NCI-H2029 (cell line): ENCODE measurements around the gene SLC2A4.

Source experiments
- DNase-seq: peaks from one replicate; lab custom pipeline; 2025; lab: John Stamatoyannopoulos, UW

Gene SLC2A4

DNA sequence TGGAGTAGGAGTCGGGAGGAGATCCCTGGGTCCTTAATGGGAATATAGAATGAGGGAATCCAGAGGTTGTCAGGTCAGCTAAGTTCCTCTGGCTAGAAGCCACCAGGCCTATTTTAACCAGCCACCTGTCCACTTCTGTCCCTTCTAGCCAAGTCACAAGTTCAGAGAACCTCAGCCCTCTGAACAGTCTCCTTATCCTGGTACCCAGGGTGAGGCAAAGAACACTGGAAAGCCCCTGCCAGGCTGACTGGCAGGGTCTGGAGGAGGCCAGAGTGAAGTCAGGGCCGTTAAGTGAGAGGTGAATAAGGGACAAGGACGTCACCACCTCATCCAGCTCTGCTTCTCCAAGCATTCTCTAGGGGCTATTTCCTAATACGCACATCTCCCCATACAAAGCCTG lies 32.7 kb upstream of the SLC2A4 start:
- no peak for DNase-seq

DNA sequence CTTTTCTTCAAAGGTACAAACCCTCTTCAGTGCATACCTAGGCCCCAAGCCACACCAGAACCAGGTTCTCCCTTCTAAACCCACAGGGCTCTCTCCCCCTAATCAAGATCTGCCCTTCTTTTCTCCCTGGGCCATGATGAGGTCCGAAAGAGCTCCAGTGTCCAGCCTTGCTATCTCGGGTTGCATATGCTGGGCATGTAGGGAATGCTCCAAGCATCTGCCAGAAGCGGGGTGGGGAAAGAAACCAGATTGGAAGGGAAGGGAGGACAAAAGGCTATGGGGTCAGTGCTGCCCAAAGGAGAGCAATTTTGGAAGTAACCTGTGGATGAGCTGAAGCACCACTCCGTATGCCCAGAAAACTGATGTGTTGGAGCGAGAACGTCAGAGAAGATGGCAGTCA lies 32.3 kb upstream of the SLC2A4 start:
- no peak for DNase-seq

DNA sequence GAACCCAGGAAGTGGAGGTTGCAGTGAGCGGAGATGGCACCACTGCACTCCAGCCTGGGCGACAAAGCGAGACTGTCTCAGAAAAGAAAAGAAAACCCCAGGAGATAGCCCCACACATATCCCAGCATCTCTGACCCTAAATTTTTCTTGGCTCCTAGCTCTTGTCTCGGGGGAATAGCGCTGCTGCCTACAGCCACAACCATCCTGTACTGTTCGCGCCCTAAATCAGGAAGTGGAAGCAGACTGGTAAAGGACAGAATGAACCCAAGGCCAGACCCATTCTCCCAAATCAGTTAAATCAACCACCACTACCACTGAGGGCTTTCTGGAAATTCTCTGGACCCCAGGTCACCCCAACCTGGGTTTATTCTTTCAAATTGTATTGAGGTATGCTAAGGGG lies 31.7 kb upstream of the SLC2A4 start:
- no peak for DNase-seq

DNA sequence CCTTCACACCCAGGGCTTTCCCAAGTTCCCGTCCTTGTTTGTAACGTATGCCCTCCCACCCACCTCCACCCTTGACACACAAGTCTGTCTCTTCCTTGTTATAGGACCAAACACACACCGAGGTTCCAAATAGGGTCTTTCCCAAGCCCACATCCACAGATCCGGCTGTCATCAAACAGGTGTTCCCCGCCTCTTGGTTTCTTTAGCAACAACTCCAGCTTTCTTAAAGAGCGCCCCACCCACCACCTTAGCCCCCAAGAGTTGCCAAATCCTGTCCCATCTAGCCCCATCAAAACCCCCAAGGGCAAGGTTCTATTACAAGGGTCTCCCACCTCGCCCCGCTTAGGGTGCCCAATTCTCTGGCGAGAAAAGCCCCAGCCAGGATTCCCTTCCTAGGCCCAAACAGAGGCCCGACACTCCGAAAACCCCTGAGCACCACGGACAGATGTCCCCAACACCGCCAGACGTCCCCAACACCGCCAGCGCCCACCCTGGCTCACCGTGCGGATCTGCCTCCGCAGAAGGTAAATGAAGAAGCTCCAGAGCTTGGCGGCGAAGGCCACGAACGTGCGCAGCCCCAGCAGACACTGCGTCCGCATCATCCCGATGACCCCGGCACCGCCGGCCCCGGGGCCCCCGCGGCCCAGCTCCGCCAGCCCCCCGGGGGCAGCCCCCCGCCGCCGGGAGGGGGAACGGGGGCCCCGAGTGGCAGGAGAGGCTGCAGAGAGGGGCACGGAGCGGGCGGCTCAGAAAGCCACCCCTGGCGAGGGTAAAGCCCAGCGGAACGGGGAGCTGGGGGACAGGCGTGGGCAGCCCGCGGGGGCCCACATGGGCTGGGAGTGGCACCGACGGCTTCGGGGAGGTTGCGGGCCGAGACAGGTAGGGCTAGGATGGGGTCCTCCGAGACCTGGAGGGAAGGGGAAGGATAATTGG lies 30.6 kb upstream of the SLC2A4 start:
- no peak for DNase-seq

DNA sequence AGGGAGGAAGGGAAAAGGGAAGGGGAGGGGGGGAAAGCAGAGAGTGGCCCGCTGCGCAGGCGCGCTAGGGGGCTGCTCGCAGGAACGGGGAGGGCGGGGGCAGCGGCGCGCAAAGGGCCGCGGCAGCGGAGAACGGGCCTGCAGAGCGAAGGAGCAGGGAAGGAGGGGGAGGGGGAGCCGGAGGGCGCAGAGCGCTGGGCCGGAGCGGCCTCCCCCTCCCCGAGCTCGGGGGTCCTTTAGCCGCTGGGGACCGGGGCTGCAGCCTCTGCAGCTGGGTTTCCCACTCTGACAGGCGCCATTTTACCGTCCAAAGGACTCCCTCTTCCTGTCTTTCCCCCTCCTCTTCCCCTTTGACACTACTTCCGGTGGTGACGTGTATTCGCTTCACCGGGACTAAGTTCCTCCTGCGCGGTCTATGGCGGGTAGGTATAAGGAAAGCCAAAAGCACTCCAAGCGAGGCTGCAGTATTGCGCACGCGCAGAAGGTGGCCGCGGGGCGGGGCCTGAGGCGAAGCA lies 29.8 kb upstream of the SLC2A4 start, which contains the start of gene CTDNEP1:
TSS of gene CTDNEP1 (minus strand) at position 74 of the 515 bp plus-strand sequence. CDS start 438 bp downstream, outside the sequence.
- DNase-seq: peak; percentile 93

DNA sequence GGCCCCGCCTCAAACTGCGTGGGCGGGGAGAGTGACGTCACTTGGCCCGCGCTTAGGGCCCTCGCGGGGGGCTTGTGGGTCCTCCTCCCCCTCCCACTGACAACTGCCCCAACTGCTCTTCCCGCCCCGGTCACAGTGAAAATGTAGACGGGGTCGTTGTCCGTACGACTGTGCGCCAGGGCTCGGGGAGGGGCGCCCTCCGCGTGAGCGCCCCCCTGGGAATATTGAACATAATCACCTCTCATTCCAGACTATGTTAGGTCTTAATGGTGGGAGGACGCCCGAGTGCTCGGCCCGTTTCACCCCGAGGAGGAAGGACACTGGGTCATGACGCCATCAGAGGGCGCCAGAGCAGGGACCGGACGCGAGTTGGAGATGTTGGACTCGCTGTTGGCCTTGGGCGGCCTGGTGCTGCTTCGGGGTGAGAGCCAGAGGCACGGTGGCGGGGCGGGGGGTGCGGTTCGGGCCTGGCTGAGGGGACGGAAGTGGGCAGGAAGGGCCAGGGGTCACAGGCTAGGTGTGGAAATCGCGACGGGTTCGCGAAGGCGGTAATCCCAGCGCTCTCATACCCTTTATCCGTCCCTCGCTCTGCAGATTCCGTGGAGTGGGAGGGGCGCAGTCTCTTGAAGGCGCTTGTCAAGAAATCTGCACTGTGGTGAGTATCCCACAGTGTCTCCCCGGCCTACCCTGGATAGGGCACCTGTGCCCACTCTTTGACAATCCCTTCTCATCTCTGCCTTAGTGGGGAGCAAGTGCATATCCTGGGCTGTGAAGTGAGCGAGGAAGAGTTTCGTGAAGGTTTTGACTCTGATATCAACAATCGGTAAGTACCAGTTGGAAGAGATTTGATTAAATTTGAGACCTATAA lies 29.1 kb upstream of the SLC2A4 start, which contains the start of gene ELP5:
TSS of gene ELP5 (plus strand) at position 40 of the 868 bp plus-strand sequence. CDS start at position 376, 336 bp downstream.
- DNase-seq: peak; percentile 57

DNA sequence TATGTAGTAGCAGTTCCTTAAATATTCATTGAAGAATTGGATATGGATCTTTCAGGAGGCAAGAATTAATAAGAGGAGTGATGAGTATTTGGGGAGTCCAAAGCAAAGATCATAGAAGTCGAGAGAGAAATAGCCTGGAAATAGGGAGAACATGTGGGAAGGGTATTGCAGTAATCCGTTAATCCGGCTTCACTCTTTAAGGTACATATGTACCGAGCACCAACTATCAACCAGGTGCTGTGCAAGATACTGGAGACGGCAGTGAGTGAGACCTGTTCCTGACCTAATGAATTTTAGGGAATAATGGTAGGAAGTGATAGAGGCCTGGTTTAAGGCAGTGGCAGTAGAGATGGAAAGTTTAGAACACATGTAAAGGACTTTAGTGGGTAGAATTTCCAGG lies 28.4 kb upstream of the SLC2A4 start:
- DNase-seq: no peak

DNA sequence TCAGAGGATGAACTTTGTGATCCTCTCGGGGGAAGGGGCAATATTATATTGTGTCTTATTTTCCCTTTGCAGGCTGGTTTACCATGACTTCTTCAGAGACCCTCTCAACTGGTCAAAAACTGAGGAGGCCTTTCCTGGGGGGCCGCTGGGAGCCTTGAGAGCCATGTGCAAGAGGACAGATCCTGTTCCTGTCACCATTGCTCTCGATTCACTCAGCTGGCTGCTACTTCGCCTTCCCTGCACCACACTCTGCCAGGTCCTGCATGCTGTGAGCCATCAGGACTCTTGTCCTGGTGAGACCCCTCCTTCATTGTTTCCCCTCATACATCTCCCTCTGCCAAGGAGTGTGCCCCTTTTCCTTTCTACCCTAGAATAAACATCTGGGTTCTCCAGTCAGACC lies 27.0 kb upstream of the SLC2A4 start:
- no peak for DNase-seq

DNA sequence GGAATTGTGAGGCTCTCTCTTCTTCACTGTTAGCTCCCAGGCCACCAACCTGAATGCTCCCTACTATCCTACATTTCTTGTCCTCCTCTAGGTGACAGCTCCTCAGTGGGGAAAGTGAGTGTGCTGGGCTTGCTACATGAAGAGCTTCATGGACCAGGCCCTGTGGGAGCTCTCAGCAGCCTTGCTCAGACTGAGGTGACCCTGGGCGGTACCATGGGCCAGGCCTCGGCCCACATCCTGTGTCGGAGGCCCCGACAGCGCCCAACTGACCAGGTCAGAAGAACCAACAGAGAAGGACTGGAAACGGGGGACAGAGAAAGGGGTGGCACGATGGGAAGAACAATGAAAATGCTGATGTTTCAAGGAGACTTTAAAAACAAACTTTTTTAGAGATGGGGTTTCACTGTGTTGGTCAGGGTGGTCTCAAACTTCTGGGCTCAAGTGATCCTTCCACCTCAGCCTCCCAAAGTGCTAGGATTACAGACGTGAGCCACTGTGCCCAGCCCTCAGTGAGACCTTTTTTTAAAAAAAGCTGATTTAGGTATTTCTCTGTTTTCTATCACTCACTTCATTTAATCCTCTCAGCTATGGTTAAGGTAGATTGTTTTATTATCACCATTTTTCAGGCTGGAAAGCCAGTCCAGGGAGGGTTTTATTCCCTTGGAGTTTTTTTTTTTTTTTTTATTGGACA lies 24.6 kb upstream of the SLC2A4 start:
- DNase-seq: no peak

DNA sequence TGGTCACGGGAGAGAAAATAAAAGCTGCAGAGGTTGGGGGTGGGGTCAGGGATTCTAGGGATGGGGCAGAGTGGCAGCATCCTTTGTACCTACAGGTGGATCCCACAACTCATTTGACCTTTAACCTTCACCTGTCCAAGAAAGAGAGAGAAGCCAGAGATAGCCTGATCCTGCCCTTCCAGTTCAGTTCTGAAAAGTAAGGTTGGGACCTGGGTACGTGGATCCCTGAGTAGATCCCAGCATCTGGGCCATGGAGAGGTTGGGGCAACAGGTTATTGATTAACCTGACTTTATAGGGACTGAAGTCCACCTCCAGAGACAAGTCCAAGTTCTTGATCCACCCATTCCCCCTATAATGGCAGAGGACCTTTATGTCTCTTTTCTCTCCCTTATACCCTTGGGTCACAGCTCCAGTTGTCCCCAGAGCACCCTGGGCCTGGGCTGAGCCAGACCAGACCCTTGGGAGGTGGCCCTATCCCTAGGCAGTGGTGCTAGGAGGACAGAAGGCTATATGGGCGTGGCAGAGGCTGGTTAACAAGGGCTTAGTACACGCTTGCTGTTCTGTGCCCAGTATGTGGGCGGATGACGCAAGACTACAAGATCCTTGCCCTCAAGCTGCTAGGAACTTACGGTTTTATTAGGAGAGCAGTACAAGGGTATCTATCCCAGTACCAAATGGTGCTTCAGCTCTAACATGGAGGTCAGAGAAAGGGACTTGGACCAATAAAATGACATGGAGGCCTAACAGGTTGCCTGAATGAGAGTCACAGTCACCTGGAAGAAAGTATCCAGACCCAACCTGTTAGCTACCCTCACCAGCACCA lies 22.6 kb upstream of the SLC2A4 start:
- no peak for DNase-seq

DNA sequence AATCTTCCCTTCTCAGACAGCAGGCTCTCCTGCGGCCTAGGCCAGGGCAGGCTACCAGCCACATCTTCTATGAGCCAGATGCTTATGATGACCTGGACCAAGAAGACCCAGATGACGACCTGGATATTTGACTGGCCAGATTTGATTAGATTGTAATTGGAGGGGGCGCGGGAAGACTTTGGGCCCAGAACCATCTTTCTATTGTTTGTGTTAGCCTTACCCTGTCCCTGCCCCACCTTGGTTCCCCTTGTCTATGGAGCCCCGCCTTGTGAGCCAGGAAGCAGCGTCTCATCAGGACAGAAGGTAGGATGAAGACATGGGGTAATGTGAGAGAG lies 22.0 kb upstream of the SLC2A4 start:
- no peak for DNase-seq

DNA sequence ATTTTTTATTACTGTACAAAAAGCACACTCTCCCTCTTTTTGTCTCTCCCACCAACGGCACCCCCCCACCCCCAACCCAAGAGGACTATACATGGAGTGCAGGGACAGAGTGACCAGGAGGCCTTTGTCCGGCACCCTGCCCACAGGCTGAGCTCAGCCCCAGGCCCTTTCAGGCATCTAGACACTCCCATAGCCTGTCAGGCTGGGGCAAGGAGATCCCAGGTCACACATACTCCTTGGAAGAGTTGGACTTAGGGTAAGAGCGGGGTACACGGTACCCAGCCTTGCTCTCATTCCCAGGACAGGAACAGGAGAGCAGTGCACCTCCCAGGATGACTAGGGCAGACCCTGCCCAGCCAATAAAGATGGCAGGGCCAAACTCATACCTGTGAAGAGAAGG lies 21.4 kb upstream of the SLC2A4 start:
- no peak for DNase-seq

DNA sequence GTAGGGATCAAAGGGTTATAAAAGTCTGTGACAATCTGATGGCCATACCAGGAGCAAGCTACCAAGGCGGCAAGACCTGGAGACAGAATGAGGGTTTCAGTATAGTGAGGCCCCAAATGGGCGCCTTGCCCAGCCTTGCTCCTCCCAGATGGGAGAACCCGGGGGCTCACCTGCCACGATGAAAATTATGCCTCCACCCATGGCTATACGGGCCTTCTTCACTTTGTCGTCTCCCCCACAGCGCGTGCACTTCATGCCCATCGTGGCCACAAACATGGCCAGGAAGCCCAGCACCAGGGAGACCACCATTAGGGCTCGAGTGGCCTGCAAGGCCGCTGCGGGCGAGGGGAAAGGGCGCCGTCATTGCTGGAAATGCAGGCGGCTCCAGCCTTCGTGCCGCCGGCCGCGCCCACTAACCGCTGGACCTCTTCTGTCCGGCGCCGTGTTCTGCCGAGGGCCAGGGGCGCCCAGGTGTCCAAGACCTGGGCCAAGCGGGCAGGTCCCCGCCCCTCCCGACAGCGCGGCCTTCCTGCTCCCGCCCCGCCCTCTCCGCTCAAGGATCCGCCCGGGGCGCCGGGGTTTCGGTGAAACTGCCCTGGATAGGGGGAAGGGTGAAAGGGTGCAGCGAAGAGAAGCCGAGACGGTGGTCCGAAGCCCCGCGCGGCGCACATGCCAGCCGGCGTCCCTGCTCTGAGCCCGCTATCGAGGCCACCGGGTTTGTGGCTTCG lies 20.7 kb upstream of the SLC2A4 start:
- DNase-seq: peak; percentile 24

DNA sequence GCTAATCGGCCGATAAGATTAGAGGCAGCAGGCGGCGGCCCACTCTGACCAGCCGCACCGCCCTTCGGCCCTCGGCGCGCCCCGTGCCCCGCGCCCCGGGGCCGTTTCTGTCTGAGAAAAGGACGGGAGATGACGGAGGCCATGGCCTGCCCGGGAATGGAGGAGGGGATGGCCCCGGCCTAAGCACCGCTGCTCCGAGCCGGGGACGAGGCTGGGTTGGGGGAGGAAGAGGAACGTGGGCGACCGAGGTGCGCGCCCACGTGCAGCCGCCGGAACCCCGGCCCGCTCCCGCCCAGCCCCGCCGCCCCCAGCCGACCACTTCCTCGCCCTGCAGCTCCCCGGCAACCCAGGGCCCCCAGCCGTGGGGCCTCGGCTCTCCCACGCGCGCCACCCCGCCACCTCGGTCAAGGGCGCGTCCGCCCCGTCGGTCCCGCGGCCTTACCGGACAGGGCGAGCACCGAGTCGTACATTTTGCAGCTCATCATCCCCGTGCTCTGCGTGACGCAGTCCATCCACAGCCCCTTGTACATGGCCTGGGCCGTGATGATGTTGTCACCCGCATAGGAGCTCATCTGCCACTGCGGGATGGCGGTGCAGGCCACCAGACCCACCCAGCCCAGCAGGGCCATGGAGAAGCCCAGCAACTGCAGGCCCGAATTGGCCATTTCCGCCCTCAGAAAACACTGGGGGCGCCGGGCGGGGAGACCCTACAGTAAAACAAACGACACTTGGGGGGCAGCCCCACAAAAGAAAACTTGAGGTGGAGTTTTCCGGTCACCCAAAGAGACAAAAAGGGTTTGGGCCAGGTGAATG lies 19.9 kb upstream of the SLC2A4 start:
- DNase-seq: no peak

DNA sequence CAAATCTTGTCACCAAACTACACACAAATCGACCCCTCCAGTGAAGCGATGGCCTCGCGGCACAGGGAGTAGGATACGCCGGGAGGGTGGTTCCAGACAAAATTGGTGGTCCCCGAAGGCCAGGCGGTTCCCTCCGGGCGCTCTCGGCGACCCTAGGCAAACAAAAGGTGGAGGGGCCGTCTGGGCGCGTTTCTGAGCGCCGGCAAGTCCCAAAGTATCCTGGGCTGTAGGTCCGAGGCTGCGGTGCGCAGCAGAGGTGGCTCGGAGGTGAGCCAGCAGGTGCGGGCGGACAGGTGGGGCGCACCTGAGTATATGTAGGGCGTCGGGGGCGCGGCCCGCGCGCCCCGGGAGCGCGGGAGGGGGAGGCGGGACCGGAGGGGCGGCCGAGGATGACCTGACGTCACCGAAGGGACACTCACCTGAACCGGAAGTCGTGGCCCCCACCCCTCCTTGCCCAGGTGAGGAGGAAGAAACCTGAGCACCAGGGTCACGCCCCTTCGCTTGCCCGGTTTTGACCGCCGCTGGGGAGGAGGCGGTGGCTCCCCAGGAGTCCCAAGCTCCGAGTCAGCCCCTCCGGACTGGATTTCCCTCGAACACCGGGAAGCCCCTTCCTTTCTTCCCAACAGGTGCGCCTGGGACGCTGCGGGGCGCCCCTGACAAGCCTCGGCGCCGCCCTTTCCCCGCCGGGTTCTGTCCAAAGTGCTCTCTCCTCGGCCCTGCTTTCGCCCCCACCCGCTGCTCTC lies 19.2 kb upstream of the SLC2A4 start, which contains the start of gene CLDN7:
TSS of gene CLDN7 (minus strand) at position 287 of the 743 bp plus-strand sequence. CDS start 435 bp downstream, outside the sequence.
- peak; percentile 80 for DNase-seq

DNA sequence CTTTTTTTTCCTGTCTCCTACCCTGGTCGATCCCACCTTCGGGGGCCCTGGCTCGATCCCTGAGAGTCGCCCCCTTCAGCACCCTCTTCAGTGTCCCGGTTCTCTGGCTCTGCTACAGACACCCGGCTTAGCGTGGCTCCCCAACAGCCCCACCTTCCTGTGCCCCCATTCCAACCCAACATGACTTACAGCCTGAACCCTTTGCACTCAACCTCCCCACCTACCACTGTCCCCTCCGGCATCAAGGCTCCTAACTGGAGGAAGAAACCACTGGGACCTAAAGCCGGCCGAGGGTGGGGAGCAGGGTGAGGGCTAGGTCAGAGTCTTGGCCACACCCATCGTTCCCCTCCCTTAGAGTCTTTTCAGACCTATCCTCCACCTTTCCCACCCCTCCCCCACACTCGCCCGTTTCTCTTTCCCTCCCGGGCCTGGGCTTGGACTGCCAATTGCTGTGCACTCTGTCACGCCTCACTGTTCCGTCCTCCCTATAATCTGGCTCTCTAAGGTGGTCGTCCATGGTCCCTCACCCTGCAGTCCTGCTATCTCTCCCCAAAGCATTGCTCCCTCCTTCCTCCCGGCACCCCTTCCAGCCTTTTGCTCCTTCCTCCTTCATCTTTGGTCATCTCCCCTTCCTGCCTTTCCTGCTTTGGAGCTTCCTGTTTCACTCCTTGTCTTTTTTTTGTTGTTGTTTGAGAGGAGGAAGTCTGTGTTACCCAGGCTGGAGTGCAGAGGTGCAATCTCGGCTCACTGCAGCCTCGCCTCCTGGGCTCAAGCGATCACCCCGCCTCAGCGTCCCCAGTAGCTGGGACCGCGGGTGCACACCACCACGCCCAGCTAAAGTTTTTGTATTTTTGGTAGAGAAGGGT lies 18.4 kb upstream of the SLC2A4 start:
- peak; percentile 43 for DNase-seq

DNA sequence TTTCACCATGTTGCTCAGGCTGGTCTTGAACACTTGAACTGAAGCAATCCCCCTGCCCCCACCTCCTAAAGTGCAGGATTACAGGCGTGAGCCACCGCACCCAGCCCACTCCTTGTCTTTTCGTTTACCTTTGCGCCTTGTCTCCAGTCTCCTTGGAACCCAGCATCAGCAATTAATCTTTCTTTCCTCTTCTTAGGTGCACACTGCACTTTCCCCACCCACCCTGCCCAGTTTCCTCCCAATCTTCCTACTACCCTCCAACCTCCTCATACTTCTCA lies 17.8 kb upstream of the SLC2A4 start:
- no peak for DNase-seq

DNA sequence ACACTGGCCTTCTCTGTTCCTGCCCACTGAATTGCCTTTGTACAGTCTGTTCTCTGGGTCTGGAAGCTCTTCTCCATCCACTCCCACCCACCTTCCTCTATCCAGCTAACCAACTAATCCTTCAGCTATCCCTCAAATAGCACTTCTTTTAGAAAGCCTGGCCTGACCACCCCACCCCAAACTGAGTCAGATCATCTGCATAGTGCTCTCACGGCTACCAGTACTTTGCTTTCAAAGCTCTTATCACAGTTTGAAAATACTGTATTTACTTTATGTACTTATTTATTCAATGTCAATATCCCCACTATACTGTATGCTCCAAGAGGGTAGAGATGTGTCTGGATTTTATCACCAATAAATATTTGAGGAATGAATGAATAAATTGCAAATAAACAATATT lies 14.7 kb upstream of the SLC2A4 start:
- DNase-seq: no peak
